GM12878 (cell line): ENCODE results near the gene PIP5KL1. TPM values are rescaled to one million over a fixed set of nuclear protein-coding genes. Genes with fewer than 3 reads are reported as not detected.

Experiments
- ATAC-seq: fragments of 200-7000 bp; cut with Tn5 transposase; 3 replicates; pipeline ENCODE4 v1.9.1; 2020; ENCODE audit warnings: mild to moderate bottlenecking, moderate library complexity
- BruUV-seq: library from RNA; stranded (reverse); fragments of 400-500 nt; replicated peaks from 2 replicates; lab custom pipeline; 2021; lab: Mats Ljungman, UMichigan
- CTCF ChIA-PET: fragments of 300-600 bp; sonication (Branson Sonifier 250); formaldehyde crosslinking; extraction: SDS; loops from one replicate; lab custom pipeline; 2021; ENCODE audit warnings: inconsistent platforms; lab: Yijun Ruan, JAX
- POLR2A ChIA-PET: fragments of 350-600 bp; formaldehyde crosslinking; extraction: SDS; loops from one replicate; lab custom pipeline; 2021; ENCODE audit warnings: inconsistent platforms; lab: Charles Lee
- RAD21 ChIA-PET: fragments of 300-600 bp; sonication (Branson Sonifier 250); formaldehyde crosslinking; loops from one replicate; lab custom pipeline; 2023; ENCODE audit warnings: antibody characterized with exemption; ENCODE audit not compliant: unreplicated experiment; lab: Charles Lee
- SMC1A ChIA-PET: fragments of 300-600 bp; sonication (Branson Sonifier 250); formaldehyde crosslinking; loops from one replicate; lab custom pipeline; 2023; ENCODE audit not compliant: unreplicated experiment, uncharacterized antibody; lab: Charles Lee
- DNase-seq: peaks from one replicate; pipeline ENCODE4 v3.0.0-alpha.2; 2011; ENCODE audit warnings: low read depth, low spot score
- FAIRE-seq: peaks from 3 replicates; lab custom pipeline; 2011; peaks lifted over from hg19 to GRCh38; lab: Jason Lieb, UNC
- H2AFZ ChIP-seq: 2 replicates; pipeline ENCODE4 v1.6.0; 2011; ENCODE audit warnings: low read depth, low read length, control low read depth; ENCODE audit not compliant: control insufficient read depth
- H3K27ac ChIP-seq: 2 replicates; pipeline ENCODE4 v1.5.1; 2011; ENCODE audit warnings: control low read depth; ENCODE audit not compliant: control insufficient read depth, insufficient read depth
- H3K27me3 ChIP-seq, 2 experiments: replicated peaks in 1 of 2; 2 replicates each; pipeline versions ENCODE4 v1.6.0 to v1.6.1; 2011; ENCODE audit warnings: low read length in 1 of 2; ENCODE audit not compliant: control insufficient read depth in 2 of 2, insufficient read depth in 2 of 2
- H3K36me3 ChIP-seq, 2 experiments: 2 replicates each; pipeline ENCODE4 v1.5.1; 2011; ENCODE audit warnings: low read length in 1 of 2; ENCODE audit not compliant: control insufficient read depth in 2 of 2, insufficient read depth in 2 of 2
- H3K4me1 ChIP-seq: 2 replicates; pipeline ENCODE4 v1.6.1; 2011; ENCODE audit warnings: mild to moderate bottlenecking, low read length, moderate library complexity, mixed read lengths; ENCODE audit not compliant: control insufficient read depth, insufficient read depth
- H3K4me2 ChIP-seq: 2 replicates; pipeline ENCODE4 v1.6.0; 2011; ENCODE audit warnings: control low read depth; ENCODE audit not compliant: control insufficient read depth, insufficient read depth
- H3K4me3 ChIP-seq: fragments of 200-600 bp; sonication (generic); 2 replicates; pipeline ENCODE4 v1.5.1; 2016
- H3K79me2 ChIP-seq: 2 replicates; pipeline ENCODE4 v1.6.0; 2011; ENCODE audit warnings: low read length; ENCODE audit not compliant: control insufficient read depth, insufficient read depth
- H3K9ac ChIP-seq: 2 replicates; pipeline ENCODE4 v1.8.0; 2011; ENCODE audit warnings: low read length, control low read depth, mixed read lengths; ENCODE audit not compliant: control insufficient read depth, insufficient read depth
- H3K9me3 ChIP-seq: replicated peaks from 3 replicates; pipeline ENCODE4 v1.5.1; 2011; ENCODE audit warnings: mild to moderate bottlenecking, low read length; ENCODE audit not compliant: control insufficient read depth, insufficient read depth
- H4K20me1 ChIP-seq: 2 replicates; pipeline ENCODE4 v1.6.0; 2011; ENCODE audit not compliant: control insufficient read depth, insufficient read depth
- CREM ChIP-seq: IDR thresholded peaks from 2 replicates; pipeline ENCODE4 v1.6.1; 2014; ENCODE audit warnings: antibody characterized with exemption, low read depth
- FOS ChIP-seq: IDR thresholded peaks from 3 replicates; pipeline ENCODE4 v1.6.1; 2011; ENCODE audit warnings: borderline replicate concordance; ENCODE audit not compliant: insufficient read length; ENCODE audit errors: extremely low read depth
- HDAC6 ChIP-seq: fragments of 200-600 bp; sonication (generic); IDR thresholded peaks from one replicate; pipeline ENCODE4 v1.8.0; 2017; ENCODE audit warnings: antibody characterized with exemption; ENCODE audit not compliant: unreplicated experiment
- HSF1 ChIP-seq: fragments of 150-350 bp; IDR thresholded peaks from 2 replicates; pipeline ENCODE4 v1.6.1; 2014; ENCODE audit warnings: mild to moderate bottlenecking, low read depth, low read length
- KAT2A ChIP-seq: conservative IDR thresholded peaks from 2 replicates; pipeline ENCODE4 v1.6.1; 2011; ENCODE audit warnings: low read depth, low read length; ENCODE audit not compliant: control insufficient read depth
- LARP7 ChIP-seq: fragments of 450-650 bp; IDR thresholded peaks from 2 replicates; pipeline ENCODE4 v1.6.1; 2017; ENCODE audit warnings: mild to moderate bottlenecking
- MYB ChIP-seq: fragments of 150-350 bp; IDR thresholded peaks from 2 replicates; pipeline ENCODE4 v1.6.1; 2014; ENCODE audit warnings: mild to moderate bottlenecking, low read depth, low read length, borderline replicate concordance
- POU2F2 ChIP-seq: IDR thresholded peaks from 3 replicates; pipeline ENCODE4 v1.6.1; 2011; ENCODE audit warnings: low read depth, mild to moderate bottlenecking, low read length, borderline replicate concordance
- PRDM15 ChIP-seq: fragments of 450-650 bp; formaldehyde crosslinking; IDR thresholded peaks from 2 replicates; pipeline ENCODE4 v1.4.0; 2020; ENCODE audit warnings: mild to moderate bottlenecking, moderate library complexity
- RAD51 ChIP-seq: fragments of 450-650 bp; IDR thresholded peaks from 2 replicates; pipeline ENCODE4 v1.6.1; 2016; ENCODE audit warnings: moderate library complexity, mild to moderate bottlenecking, inconsistent platforms
- RBBP5 ChIP-seq: fragments of 200-600 bp; sonication (generic); conservative IDR thresholded peaks from 2 replicates; pipeline ENCODE4 v1.6.1; 2016
- RFX5 ChIP-seq: IDR thresholded peaks from 2 replicates; pipeline ENCODE4 v1.6.1; 2011; ENCODE audit warnings: low read depth, low read length, improper control_type of control experiment
- SMAD5 ChIP-seq: IDR thresholded peaks from 2 replicates; pipeline ENCODE4 v1.6.1; 2016; ENCODE audit warnings: antibody characterized with exemption, low read depth
- ZNF274 ChIP-seq: IDR thresholded peaks from one replicate; pipeline ENCODE4 v1.8.0; 2011; ENCODE audit not compliant: insufficient read length, insufficient read depth
- WGBS: methylation state at CpG from one replicate; pipeline ENCODE4 v1.1.6; 2016; ENCODE audit warnings: low lambda C conversion rate; ENCODE audit not compliant: insufficient replicate concordance, insufficient coverage; ENCODE audit errors: missing lambda C conversion rate; 5-methylcytosine and 5-hydroxymethylcytosine counted together
- in situ Hi-C: fragments of 300-500 bp; cut with MboI; formaldehyde crosslinking; loops from 9 replicates; pipeline ENCODE4 v1.14.3; 2018; ENCODE audit warnings: mixed read lengths
- intact Hi-C: fragments of 100-400 bp; cut with micrococcal nuclease; formaldehyde crosslinking; loops from one replicate; pipeline ENCODE4 v1.14.2; 2022; ENCODE audit not compliant: unreplicated experiment
- polyA plus RNA-seq, 11 experiments: library from polyadenylated mRNA; depleted of rRNA in 4 of 11; unstranded in 6 of 11; stranded (reverse) in 5 of 11; fragments of >200 nt; fragmentation: Nextera tagmentation in 4 of 11; fragmentation: Illumina TruSeq in 1 of 11; extraction: Ambion mirVana in 4 of 11; extraction: Trizol in 1 of 11; gene quantifications; 1 replicate in 1 of 11; 2 replicates in 10 of 11; pipeline versions ENCODE4 v1.2.1 to v1.2.3, GENCODE V29; 2011 to 2016; ENCODE audit warnings: inconsistent platforms in 2 of 11, missing spikeins in 2 of 11, low read depth in 1 of 11
- total RNA-seq, 4 experiments: library from RNA; depleted of rRNA in 3 of 4; stranded (reverse); fragments of >200 nt in 3 of 4; fragmentation: Illumina TruSeq in 1 of 4; extraction: Trizol in 1 of 4; gene quantifications; 2 replicates each; pipeline versions ENCODE4 v1.2.1 to v1.2.3, GENCODE V29; 2013 to 2021

The PIP5KL1 gene
- total and polyA plus RNA-seq, 10 of the 15 experiments (the other 5 are each of a cell fraction or from before 2014, with no cell fraction given) = 0.04 to 0.67 (median 0.43) TPM; not detected in 2

GRCh38 chr9:127965953-127966352 lies 35.4 kb upstream of the PIP5KL1 start (continued):
- no peak for TF ChIP-seq HDAC6
- TF ChIP-seq FOS = no peak
- no peak for TF ChIP-seq KAT2A
- no peak for TF ChIP-seq POU2F2
- TF ChIP-seq MYB = no peak
- no peak for TF ChIP-seq HSF1

GRCh38 chr9:127963359-127964064 lies 32.9 kb upstream of the PIP5KL1 start:
- in situ Hi-C loops = loop anchor here (10.0 kb wide), 1 partner anchor 71 kb away; no protein-coding TSS in a partner anchor
- Histone ChIP-seq H3K36me3 (peaks cover 0 to 2% of the 10 kb centered on the region in 2 experiments; a peak in 3 of 4 replicates), H4K20me1 (peaks cover 7% of the 10 kb centered on the region), H2AFZ (no peak overlapping the region), H3K27me3 (no peaks in the 10 kb centered on the region), H3K9ac (no peak overlapping the region), H3K27ac (no peak overlapping the region), H3K9me3 (no peaks in the 10 kb centered on the region), H3K4me1 (peaks cover 20% of the 10 kb centered on the region), H3K4me2 (no peak overlapping the region), H3K79me2 (peaks cover 10% of the 10 kb centered on the region), H3K4me3 (no peak overlapping the region)
- no TSS peak for BruUV-seq
- intact Hi-C loops = no loop called here
- SMC1A ChIA-PET = no interaction called here
- POLR2A ChIA-PET = interaction anchor here (0.6 kb wide), 1 partner anchor 1025 kb away, joined by 6 read pairs; no protein-coding TSS in a partner anchor
- ATAC-seq = no peak
- no peak for FAIRE-seq
- WGBS = 76% methylated on average over 19 of the region's 19 CpGs
- CTCF ChIA-PET = interaction anchor here (0.6 to 1.1 kb wide), 2 partner anchors 16 to 21 kb away, joined by 3 read pairs; no protein-coding TSS in a partner anchor
- DNase-seq = no peak
- RAD21 ChIA-PET = no interaction called here
- TF ChIP-seq RFX5 = no peak
- no peak for TF ChIP-seq PRDM15
- TF ChIP-seq LARP7 = no peak
- TF ChIP-seq HDAC6 = no peak
- no peak for TF ChIP-seq RAD51
- no peak for TF ChIP-seq ZNF274
- no peak for TF ChIP-seq RBBP5
- no peak for TF ChIP-seq SMAD5
- TF ChIP-seq CREM = no peak
